Stimulated activated naive CD8-positive, alpha-beta T cell treated with anti-CD3 and anti-CD28 coated beads, Interleukin-15, amount 100 ng/mL, for 72 hours (primary cell): Measurements from ENCODE around the gene GINS3.

Experiments used
- ATAC-seq: fragments of 150-1000 bp; cut with Tn5 transposase; 2 replicates; pipeline ENCODE4 v1.10.0; 2021; ENCODE audit warnings: mild to moderate bottlenecking, moderate library complexity
- DNase-seq, 2 donors: peaks; one replicate each; pipeline ENCODE4 v3.0.0; 2021 to 2022
- H3K27ac Mint-ChIP-seq, 2 donors: one replicate each; pipeline ENCODE4 v1.8.0; 2022; ENCODE audit warnings: mild to moderate bottlenecking in 2 of 2, mixed read lengths in 2 of 2, moderate library complexity in 2 of 2
- H3K27me3 Mint-ChIP-seq: one replicate; pipeline ENCODE4 v1.8.0; 2022; ENCODE audit warnings: mixed read lengths
- H3K4me1 Mint-ChIP-seq: one replicate; pipeline ENCODE4 v1.8.0; 2022; ENCODE audit warnings: mild to moderate bottlenecking, mixed read lengths
- H3K4me3 Mint-ChIP-seq, 2 donors: one replicate each; pipeline ENCODE4 v1.8.0; 2022; ENCODE audit warnings: mild to moderate bottlenecking in 2 of 2, mixed read lengths in 2 of 2, moderate library complexity in 1 of 2
- H3K9me3 Mint-ChIP-seq, 2 donors: one replicate each; pipeline ENCODE4 v1.8.0; 2022; ENCODE audit warnings: mixed read lengths in 2 of 2

The GINS3 gene

GRCh38 chr16:58392215-58393137 lies at the start of gene GINS3:
GINS3 (plus strand) TSS chr16:58392471; CDS start chr16:58392602, 131 bp downstream.
- peak; percentile 96 for ATAC-seq
- H3K4me3 Mint-ChIP-seq = peak within 1 kb of the TSS; percentile 98
- H3K4me1 Mint-ChIP-seq = peaks cover 11% of the 10 kb centered on the region
- peaks cover 0 to 9% of the 10 kb centered on the region in 2 donors for H3K9me3 Mint-ChIP-seq
- DNase-seq = peak; percentile 76 to 90
- no peaks in the 10 kb centered on the region for H3K27me3 Mint-ChIP-seq
- peak within 1 kb of the TSS; percentile 99 for H3K27ac Mint-ChIP-seq

- ATAC-seq (no peak), DNase-seq (no peak)
- H3K4me1 Mint-ChIP-seq = no peaks in the 10 kb centered on the region
- H3K4me3 Mint-ChIP-seq = no peak overlapping the region
- no peaks in the 10 kb centered on the region for H3K9me3 Mint-ChIP-seq
- H3K27ac Mint-ChIP-seq = no peak overlapping the region
- peaks cover 28% of the 10 kb centered on the region for H3K27me3 Mint-ChIP-seq
Observed at GRCh38 chr16:58343562-58343961, 48.7 kb upstream of the GINS3 start.

GRCh38 chr16:58345574-58346354 lies 46.5 kb upstream of the GINS3 start:
- Mint-ChIP-seq H3K27me3 (peaks cover 37% of the 10 kb centered on the region), H3K4me1 (no peaks in the 10 kb centered on the region), H3K4me3 (no peak overlapping the region), H3K9me3 (no peaks in the 10 kb centered on the region), H3K27ac (no peak overlapping the region)
- no peak for ATAC-seq
- no peak for DNase-seq

- Mint-ChIP-seq H3K4me1 (no peaks in the 10 kb centered on the region), H3K9me3 (no peaks in the 10 kb centered on the region), H3K4me3 (no peak overlapping the region), H3K27ac (no peak overlapping the region), H3K27me3 (peaks cover 40% of the 10 kb centered on the region)
- DNase-seq (no peak), ATAC-seq (no peak)
Observed at GRCh38 chr16:58346831-58347371, 45.4 kb upstream of the GINS3 start.

GRCh38 chr16:58348986-58349385 lies 43.3 kb upstream of the GINS3 start:
- Mint-ChIP-seq H3K4me3 (no peak overlapping the region), H3K27ac (no peak overlapping the region), H3K9me3 (no peaks in the 10 kb centered on the region), H3K4me1 (no peaks in the 10 kb centered on the region), H3K27me3 (peaks cover 28% of the 10 kb centered on the region)
- ATAC-seq (no peak), DNase-seq (no peak)

GRCh38 chr16:58352690-58353089 lies 39.6 kb upstream of the GINS3 start:
- Mint-ChIP-seq H3K27ac (no peak overlapping the region), H3K4me1 (no peaks in the 10 kb centered on the region), H3K9me3 (no peaks in the 10 kb centered on the region), H3K27me3 (peaks cover 30% of the 10 kb centered on the region), H3K4me3 (no peak overlapping the region)
- DNase-seq (no peak), ATAC-seq (no peak)

GRCh38 chr16:58360041-58360634 lies 32.1 kb upstream of the GINS3 start:
- Mint-ChIP-seq H3K27me3 (peaks cover 8% of the 10 kb centered on the region), H3K27ac (peak overlapping the region in 1 of 2 donors; percentile 70), H3K9me3 (peaks cover 23 to 40% of the 10 kb centered on the region in 2 donors), H3K4me1 (peaks cover 6% of the 10 kb centered on the region), H3K4me3 (no peak overlapping the region)
- ATAC-seq (no peak), DNase-seq (no peak)

GRCh38 chr16:58361726-58362125 lies 30.5 kb upstream of the GINS3 start:
- no peak for ATAC-seq
- peaks cover 6% of the 10 kb centered on the region for H3K4me1 Mint-ChIP-seq
- DNase-seq = no peak

GRCh38 chr16:58363746-58364393 lies 28.4 kb upstream of the GINS3 start:
- Mint-ChIP-seq H3K4me1 (peaks cover 6% of the 10 kb centered on the region), H3K9me3 (peaks cover 18 to 28% of the 10 kb centered on the region in 2 donors), H3K27ac (no peak overlapping the region), H3K27me3 (peaks cover 12% of the 10 kb centered on the region), H3K4me3 (no peak overlapping the region)
- ATAC-seq = no peak
- DNase-seq = no peak

More at GRCh38 chr16:58361726-58362125, 30.5 kb upstream of the GINS3 start:
- no peak overlapping the region for H3K4me3 Mint-ChIP-seq
- H3K27me3 Mint-ChIP-seq = peaks cover 8% of the 10 kb centered on the region
- H3K9me3 Mint-ChIP-seq = peaks cover 23 to 40% of the 10 kb centered on the region in 2 donors
- H3K27ac Mint-ChIP-seq = no peak overlapping the region

GRCh38 chr16:58365623-58366022 lies 26.6 kb upstream of the GINS3 start:
- H3K9me3 Mint-ChIP-seq = peaks cover 4 to 12% of the 10 kb centered on the region in 2 donors
- peaks cover 19% of the 10 kb centered on the region for H3K27me3 Mint-ChIP-seq
- H3K4me3 Mint-ChIP-seq = no peak overlapping the region
- H3K27ac Mint-ChIP-seq = no peak overlapping the region
- ATAC-seq (no peak), DNase-seq (no peak)
- no peaks in the 10 kb centered on the region for H3K4me1 Mint-ChIP-seq

- DNase-seq (no peak), ATAC-seq (no peak)
- H3K4me1 Mint-ChIP-seq = no peaks in the 10 kb centered on the region
- no peak overlapping the region for H3K27ac Mint-ChIP-seq
- no peak overlapping the region for H3K4me3 Mint-ChIP-seq
- peaks cover 19% of the 10 kb centered on the region for H3K27me3 Mint-ChIP-seq
- peaks cover 0 to 7% of the 10 kb centered on the region in 2 donors for H3K9me3 Mint-ChIP-seq
Observed at GRCh38 chr16:58366247-58367031, 25.8 kb upstream of the GINS3 start.

- Mint-ChIP-seq H3K27ac (no peak overlapping the region), H3K27me3 (peaks cover 27% of the 10 kb centered on the region), H3K4me3 (no peak overlapping the region), H3K4me1 (no peaks in the 10 kb centered on the region), H3K9me3 (peaks cover 0 to 2% of the 10 kb centered on the region in 2 donors)
- ATAC-seq = no peak
- no peak for DNase-seq
Observed at GRCh38 chr16:58367252-58367651, 25.0 kb upstream of the GINS3 start.

- peaks cover 31% of the 10 kb centered on the region for H3K27me3 Mint-ChIP-seq
- ATAC-seq = no peak
Observed at GRCh38 chr16:58371841-58372240, 20.4 kb upstream of the GINS3 start.

GRCh38 chr16:58375386-58375785 lies 16.9 kb upstream of the GINS3 start:
- Mint-ChIP-seq H3K9me3 (no peaks in the 10 kb centered on the region), H3K27ac (no peak overlapping the region), H3K27me3 (peaks cover 12% of the 10 kb centered on the region), H3K4me1 (no peaks in the 10 kb centered on the region), H3K4me3 (no peak overlapping the region)
- DNase-seq (no peak), ATAC-seq (no peak)

More at GRCh38 chr16:58371841-58372240, 20.4 kb upstream of the GINS3 start:
- Mint-ChIP-seq H3K4me1 (no peaks in the 10 kb centered on the region), H3K27ac (no peak overlapping the region), H3K9me3 (no peaks in the 10 kb centered on the region), H3K4me3 (no peak overlapping the region)
- no peak for DNase-seq
